ENCODE measurements around the gene CTAG1B. TPM values are rescaled to one million over a fixed set of nuclear protein-coding genes. Genes with fewer than 3 reads are reported as not detected.

Gene CTAG1B
- not detected in 2 replicates for polyA plus RNA-seq

DNA sequence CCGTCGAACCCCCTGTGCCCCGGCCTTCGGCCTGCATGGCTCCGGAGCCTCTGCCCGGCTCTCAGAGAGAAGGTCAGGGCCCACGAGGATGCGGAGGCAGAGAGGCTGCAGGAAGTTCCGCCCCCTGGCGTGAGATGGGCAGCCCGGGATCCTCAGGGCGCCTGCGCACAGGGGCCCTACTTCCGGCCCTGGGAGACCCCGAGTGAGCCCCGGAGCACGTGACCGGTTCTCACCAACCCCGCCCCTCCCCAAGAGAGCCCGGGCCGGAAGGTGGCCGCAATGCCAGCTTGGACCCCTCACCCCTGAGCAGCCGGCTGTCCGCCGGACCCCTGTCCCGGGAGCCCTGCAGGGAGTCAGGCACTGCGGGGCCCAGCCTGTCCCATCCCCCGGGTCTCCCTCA, at the start of gene CTAG1B:
Gene CTAG1B, minus strand, starts transcription at position 101 of the 400 bp plus-strand sequence. Its CDS starts 64 bp downstream, at position 37.

GRCh38 chrX:154653413-154653812, 34.3 kb upstream of the CTAG1B start, which contains the start of gene CTAG2:
Gene CTAG2, minus strand, starts transcription at chrX:154653579. Its CDS starts 64 bp downstream, at chrX:154653515.

GRCh38 chrX:154584585-154585183, 34.4 kb downstream of the CTAG1B start, which contains the start of gene CTAG1A:
Gene CTAG1A, plus strand, starts transcription at chrX:154585133. Its CDS starts 74 bp downstream, at chrX:154585207.

Other genes starting within 250 kb of the CTAG1B start
- 4.9 TPM in 1 of 2 replicates, not detected in the other for gene FLNA, start 244.6 kb downstream of the CTAG1B start, polyA plus RNA-seq
- gene EMD, start 240.0 kb downstream of the CTAG1B start, polyA plus RNA-seq = 1.6 and 2.0 TPM in 2 replicates
- gene RPL10, start 220.9 kb downstream of the CTAG1B start, polyA plus RNA-seq = 317 and 487 TPM in 2 replicates
- gene DNASE1L1, start 210.0 kb downstream of the CTAG1B start, polyA plus RNA-seq = not detected in 2 replicates
- 1.9 and 14.5 TPM in 2 replicates for gene TAFAZZIN, start 207.7 kb downstream of the CTAG1B start, polyA plus RNA-seq
- 42.0 and 42.2 TPM in 2 replicates for gene ATP6AP1, start 190.6 kb downstream of the CTAG1B start, polyA plus RNA-seq
- gene GDI1, start 182.1 kb downstream of the CTAG1B start, polyA plus RNA-seq = 72.2 and 103 TPM in 2 replicates
- gene FAM50A, start 175.1 kb downstream of the CTAG1B start, polyA plus RNA-seq = 5.7 and 8.8 TPM in 2 replicates
- gene PLXNA3, start 161.0 kb downstream of the CTAG1B start, polyA plus RNA-seq = not detected in 2 replicates
- gene LAGE3, start 140.0 kb downstream of the CTAG1B start, polyA plus RNA-seq = 16.5 and 16.8 TPM in 2 replicates
- gene UBL4A, start 132.7 kb downstream of the CTAG1B start, polyA plus RNA-seq = 6.2 and 8.0 TPM in 2 replicates
- 1.1 and 1.7 TPM in 2 replicates for gene SLC10A3, start 128.7 kb downstream of the CTAG1B start, polyA plus RNA-seq
- 2.3 and 7.8 TPM in 2 replicates for gene FAM3A, start 103.0 kb downstream of the CTAG1B start, polyA plus RNA-seq
- gene G6PD, start 72.4 kb downstream of the CTAG1B start, polyA plus RNA-seq = 0.31 and 3.0 TPM in 2 replicates
- 2.3 and 5.1 TPM in 2 replicates for gene IKBKG, start 71.7 kb downstream of the CTAG1B start, polyA plus RNA-seq
- not detected in 2 replicates for gene CTAG1A, start 34.1 kb downstream of the CTAG1B start, polyA plus RNA-seq
- gene CTAG2, start 34.3 kb upstream of the CTAG1B start, polyA plus RNA-seq = not detected in 2 replicates
- gene GAB3, start 131.8 kb upstream of the CTAG1B start, polyA plus RNA-seq = 0.60 and 2.0 TPM in 2 replicates
- 13.2 and 14.1 TPM in 2 replicates for gene DKC1, start 143.6 kb upstream of the CTAG1B start, polyA plus RNA-seq
- gene MPP1, start 186.2 kb upstream of the CTAG1B start, polyA plus RNA-seq = 37.5 and 52.6 TPM in 2 replicates
- gene SMIM9, start 215.4 kb upstream of the CTAG1B start, polyA plus RNA-seq = not detected in 2 replicates

All from Purkinje cell (primary cell).